Dedifferentiated amniotic fluid mesenchymal stem cell (primary cell): ENCODE measurements around the gene CEP57L1.
"Not testable (repeated sequence)": the region's sequence is repeated elsewhere in the genome, so short reads cannot be mapped to it uniquely, and the experiment has no call there.

Experiments
- DNase-seq: peaks from one replicate; pipeline ENCODE4 v3.0.0-alpha.2; 2016; ENCODE audit errors: extremely low spot score

Gene CEP57L1

DNA sequence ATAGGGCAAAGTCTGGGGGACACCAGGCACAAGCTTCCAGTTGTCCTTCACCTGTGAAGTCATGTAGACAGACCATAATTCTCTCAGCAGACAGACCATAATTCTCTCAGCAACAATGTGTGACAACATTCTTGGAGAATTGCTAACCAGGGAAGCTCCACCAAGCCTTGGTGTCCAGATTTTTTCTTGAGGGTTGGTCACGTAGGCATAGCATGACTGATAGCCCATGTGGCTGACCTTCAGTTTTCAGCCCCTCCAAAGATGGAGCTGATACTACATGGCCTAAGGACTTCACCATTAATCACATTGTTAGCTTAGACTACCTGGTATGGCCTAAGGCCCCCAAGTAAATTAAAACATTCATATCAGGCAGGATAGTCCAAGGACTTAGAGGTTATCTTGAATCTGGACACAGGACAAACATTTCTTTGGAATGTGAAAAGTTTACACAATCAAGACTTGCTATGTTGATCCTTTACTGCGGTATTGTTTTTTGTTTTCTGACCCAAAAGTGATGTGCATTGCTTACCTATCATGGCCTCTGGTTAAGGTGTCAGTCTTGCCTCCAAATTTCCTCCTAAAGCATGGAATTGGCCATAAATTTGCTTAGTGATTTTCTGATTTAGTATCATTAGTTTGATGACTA lies 76.9 kb downstream of the CEP57L1 start:
- no peak for DNase-seq

DNA sequence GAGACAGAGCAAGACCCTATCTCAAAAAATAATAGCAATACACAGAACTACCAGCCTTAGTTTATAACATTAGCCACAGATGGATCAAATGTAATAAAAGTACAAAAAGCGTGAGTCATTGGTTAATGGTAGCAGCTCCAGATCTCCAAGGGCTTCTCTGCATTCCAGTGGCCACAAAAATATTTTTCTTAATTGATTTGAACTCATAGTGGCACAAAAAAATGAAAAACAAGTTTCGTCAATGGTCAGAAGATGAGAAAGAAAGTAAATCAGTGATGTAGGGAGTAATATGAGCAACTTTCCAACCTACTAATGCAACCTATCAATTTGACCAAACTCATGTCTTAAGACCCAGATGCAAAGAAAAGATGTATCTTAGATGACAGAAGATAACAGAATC lies 79.6 kb downstream of the CEP57L1 start:
- DNase-seq: no peak

- no peak for DNase-seq
These were observed 83.6 kb downstream of the CEP57L1 start for GRCh38 chr6:109178921-109179320.

- DNase-seq: no peak
These were observed 84.2 kb downstream of the CEP57L1 start for GRCh38 chr6:109179507-109179906.

DNA sequence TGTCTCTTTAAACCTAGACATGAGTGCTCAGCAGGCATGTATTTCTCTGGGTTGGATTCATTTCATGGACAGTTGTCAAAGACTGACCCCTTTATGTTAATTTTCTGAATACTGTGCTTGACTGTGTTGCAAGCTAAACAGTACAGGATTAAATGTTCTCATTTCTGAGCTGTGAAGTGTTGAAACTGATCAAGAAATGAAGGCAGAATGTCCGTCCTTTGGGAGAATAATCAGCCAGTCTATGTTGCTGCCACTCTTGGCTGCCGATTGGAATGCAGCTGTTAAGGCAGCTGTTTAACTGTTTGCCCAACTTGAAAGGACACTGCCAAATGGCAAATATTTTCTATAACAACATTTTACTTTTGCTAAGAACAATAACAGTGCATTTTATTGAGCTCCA lies 87.3 kb downstream of the CEP57L1 start:
- no peak for DNase-seq

- no peak for DNase-seq
These were observed 87.9 kb downstream of the CEP57L1 start for GRCh38 chr6:109183109-109183650.

DNA sequence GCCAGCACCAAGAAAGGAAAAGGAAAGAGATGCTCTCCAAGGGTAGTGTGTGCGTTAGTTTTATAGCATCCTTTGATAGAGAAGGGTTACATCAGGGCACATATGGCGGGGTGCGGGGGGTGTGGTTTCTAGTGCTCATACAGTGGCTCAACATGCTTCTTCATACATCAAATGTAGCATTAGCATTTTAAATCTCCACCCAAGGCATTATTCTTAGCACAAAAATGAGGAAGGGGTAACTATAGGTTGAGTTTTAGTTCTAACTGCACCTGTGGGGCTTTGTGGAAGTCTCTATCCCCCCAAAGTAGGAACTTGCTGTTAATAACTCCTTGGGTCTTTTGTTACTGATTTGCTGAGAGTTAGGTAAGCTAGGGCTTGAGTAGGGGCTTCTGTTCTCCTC lies 89.3 kb downstream of the CEP57L1 start:
- no peak for DNase-seq

- DNase-seq: no peak
These were observed 90.7 kb downstream of the CEP57L1 start for GRCh38 chr6:109186012-109186411.

GRCh38 chr6:109187399-109188114 lies 92.2 kb downstream of the CEP57L1 start:
- no peak for DNase-seq

DNA sequence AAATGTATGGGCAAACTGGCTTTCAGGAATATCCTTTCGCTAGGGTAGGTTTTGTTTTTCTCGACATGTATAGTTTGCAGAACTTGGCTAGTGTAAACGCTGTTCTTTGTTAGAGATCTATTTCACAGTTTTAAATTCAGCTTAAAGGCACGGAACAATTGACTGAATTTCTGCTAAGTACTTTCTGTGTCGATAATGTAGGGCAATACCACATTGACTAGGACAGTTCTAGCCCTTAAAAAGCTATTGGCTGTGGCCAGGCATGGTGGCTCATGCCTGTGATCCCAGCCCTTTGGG lies 92.8 kb downstream of the CEP57L1 start:
- DNase-seq: no peak

DNA sequence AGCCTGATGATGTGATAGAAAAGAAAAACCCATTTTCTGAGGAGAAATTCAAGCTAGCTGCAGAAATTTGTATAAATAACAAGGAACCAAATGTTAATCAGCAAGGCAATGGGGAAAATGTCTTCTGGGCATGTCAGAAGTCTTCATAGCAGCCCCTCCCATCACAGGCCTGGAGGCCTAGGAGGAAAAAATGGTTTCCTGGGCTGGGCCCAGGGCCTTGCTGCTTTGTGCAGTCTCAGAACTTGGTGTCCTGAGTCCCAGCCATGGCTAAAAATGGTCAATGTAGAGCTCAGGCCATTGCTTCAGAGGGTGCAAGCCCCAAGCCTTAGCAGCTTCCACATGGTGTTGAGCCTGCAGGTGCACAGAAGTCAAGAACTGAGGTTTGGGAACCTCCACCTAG lies 96.1 kb downstream of the CEP57L1 start:
- DNase-seq: not testable (repeated sequence)

GRCh38 chr6:109192865-109193264 lies 97.6 kb downstream of the CEP57L1 start:
- DNase-seq: no peak

- DNase-seq: no peak
These were observed 99.6 kb downstream of the CEP57L1 start for GRCh38 chr6:109194880-109195279.

- DNase-seq: no peak
These were observed 101.8 kb downstream of the CEP57L1 start for GRCh38 chr6:109197061-109197460.

- no peak for DNase-seq
These were observed 107.3 kb downstream of the CEP57L1 start for GRCh38 chr6:109202409-109203264.

- DNase-seq: no peak
These were observed 109.2 kb downstream of the CEP57L1 start for GRCh38 chr6:109204511-109204910.

DNA sequence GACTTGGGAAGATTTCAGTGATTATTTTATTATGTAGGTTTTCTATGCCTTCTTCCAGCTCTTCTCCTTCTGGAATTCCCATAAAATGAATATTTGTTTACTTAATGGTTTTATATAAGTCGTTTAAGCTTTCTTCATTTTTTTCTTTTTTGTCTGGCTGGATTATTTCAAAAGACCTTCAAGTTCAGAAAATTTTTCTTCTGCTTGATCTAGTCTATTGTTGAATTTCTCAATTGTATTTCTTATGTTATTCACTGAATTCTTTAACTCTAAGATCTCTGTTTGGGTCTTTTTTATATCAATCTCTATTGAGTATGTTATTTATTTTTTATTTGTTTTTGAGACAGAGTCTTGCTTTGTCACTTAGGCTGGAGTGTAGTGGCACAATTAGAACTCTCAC lies 117.4 kb downstream of the CEP57L1 start:
- no peak for DNase-seq
